HFF-Myc (cell line): ENCODE data around the gene RMC1.

Source experiments
- DNase-seq: peaks from one replicate; pipeline ENCODE4 v3.0.0-alpha.2; 2011; ENCODE audit warnings: low read depth; ENCODE audit errors: extremely low read depth
- H3K4me3 ChIP-seq: replicated peaks from 2 replicates; pipeline ENCODE4 v1.5.1; 2011; ENCODE audit warnings: low read depth, mild to moderate bottlenecking, control low read depth, low read length
- TF ChIP-seq, protein P1 (sequence below): IDR thresholded peaks from 2 replicates; pipeline ENCODE4 v1.5.1; 2012; ENCODE audit warnings: mild to moderate bottlenecking, low read depth, low read length, control low read depth; ENCODE audit errors: missing control alignments

RMC1 gene

DNA sequence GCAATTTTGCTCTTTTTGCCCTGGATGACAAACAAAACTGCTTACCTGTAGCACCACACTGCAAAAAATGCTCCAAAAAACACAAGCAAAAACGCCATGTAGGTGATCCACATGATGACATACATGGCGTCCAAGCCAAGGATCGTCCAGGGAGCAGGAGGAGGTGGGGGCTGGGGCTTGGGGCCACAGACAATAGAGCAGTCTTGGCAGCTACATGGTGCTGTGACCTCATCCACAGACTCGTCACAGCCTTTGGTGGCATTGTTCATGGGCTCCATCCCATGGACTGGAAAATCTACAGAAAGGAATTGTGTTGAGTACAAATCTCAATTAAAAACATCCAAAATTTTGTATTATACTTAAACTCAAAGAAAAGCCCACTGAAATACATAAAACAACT, 56.9 kb downstream of the RMC1 start:
- H3K4me3 ChIP-seq: no peak overlapping the region
- no peak for DNase-seq
- TF ChIP-seq, protein P1, sequence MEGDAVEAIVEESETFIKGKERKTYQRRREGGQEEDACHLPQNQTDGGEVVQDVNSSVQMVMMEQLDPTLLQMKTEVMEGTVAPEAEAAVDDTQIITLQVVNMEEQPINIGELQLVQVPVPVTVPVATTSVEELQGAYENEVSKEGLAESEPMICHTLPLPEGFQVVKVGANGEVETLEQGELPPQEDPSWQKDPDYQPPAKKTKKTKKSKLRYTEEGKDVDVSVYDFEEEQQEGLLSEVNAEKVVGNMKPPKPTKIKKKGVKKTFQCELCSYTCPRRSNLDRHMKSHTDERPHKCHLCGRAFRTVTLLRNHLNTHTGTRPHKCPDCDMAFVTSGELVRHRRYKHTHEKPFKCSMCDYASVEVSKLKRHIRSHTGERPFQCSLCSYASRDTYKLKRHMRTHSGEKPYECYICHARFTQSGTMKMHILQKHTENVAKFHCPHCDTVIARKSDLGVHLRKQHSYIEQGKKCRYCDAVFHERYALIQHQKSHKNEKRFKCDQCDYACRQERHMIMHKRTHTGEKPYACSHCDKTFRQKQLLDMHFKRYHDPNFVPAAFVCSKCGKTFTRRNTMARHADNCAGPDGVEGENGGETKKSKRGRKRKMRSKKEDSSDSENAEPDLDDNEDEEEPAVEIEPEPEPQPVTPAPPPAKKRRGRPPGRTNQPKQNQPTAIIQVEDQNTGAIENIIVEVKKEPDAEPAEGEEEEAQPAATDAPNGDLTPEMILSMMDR: no peak

DNA sequence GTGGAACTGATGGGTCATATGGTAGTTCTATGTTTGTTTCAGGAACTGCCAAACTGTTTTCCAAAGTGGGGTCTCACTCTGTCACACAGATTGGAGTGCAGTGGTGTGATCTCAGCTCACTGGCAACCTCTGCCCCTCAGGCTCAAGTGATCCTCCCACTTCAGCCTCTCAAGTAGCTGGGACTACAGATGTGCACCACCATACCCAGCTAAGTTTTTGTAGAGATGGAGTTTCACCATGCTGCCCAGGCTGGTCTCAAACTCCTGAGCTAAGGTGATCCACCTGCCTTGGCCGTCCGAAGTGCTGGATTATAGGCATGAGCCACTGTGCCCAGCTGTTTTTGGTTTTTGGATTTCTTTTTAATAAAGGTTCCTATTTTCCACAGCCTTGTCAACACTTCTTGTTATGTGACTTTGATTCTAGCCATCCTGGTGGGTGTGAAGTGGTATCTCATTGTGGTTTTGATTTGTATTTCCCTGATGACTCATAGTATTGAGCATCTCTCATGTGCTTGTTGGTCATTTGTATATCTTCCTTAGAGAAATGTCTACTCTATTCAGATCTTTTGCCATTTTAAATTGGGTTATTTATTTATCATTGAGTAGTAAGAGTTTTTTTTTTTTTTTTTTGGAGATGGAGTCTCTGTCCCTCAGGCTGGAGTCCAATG, 60.2 kb downstream of the RMC1 start:
- TF ChIP-seq, protein P1: no peak
- no peak for DNase-seq
- H3K4me3 ChIP-seq: no peak overlapping the region

DNA sequence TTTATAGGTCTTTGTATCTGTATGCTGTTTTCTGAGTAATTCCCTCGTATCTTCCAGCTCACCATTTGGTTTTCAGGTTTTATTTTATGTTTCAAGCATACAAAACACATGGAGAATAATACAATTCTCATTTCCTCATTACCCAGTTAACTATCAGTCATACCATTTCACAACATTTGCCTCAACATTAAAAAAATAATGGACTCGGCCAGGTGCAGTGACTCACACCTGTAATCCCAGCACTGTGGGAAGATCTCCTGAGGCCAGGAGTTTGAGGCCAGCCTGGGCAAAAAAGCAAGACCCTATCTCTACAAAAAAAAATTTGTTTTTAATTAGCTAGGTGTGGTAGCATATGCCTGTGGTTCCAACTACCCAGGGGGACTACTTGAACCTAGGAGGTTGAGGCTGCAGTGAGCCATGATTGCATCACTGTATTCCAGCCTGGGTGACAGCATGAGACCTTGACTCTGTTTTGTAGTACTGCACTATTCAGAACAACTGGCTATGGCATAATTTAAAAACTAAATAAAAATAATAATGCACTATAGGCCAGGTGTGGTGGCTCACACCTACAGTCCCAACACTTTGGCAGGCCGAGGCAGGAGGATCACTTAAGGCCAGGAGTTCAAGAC, 62.7 kb downstream of the RMC1 start:
- no peak overlapping the region for H3K4me3 ChIP-seq
- no peak for DNase-seq
- TF ChIP-seq, protein P1: no peak

- TF ChIP-seq, protein P1: no peak
- no peak for DNase-seq
Measured at GRCh38 chr18:23567671-23568070, 64.4 kb downstream of the RMC1 start.

DNA sequence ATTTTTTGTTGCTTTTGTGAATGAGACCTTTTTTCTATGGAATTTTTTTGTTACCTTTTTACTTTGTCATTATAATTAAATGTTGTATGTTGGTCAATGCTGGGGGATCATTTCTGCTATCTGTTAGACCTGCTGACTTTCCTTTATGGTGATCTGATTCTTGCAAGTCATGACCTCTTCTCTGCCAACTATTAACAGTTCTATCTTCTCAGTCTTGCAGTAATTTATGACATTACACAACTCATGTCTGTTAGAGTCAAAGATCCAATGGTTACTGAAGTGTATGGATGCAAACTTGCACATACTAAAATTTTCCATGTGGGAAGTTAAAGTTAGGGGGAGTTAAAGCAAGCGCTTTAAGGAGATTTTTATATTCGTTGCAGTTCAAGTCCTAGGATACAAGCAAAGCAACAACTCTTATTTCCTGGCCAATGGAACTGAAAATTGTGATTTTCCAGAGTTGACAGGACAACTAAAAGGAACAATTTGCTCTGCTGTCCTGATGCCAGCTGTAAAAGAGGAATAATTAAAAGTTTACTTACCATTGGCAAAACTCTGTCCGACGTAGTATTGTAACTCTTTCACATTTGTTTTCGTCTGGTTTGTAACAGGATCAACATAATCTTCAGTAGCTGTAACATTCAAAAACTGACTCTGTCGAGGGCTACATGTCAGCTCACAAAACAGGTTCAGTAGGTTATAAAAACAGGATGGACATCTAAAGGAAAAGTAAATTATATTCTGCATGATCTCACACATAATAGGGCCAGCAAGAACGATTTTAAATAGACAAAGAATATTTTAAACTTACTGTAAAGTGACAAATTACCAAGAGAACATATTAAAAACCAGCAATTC, 65.2 kb downstream of the RMC1 start:
- no peak for DNase-seq
- no peak overlapping the region for H3K4me3 ChIP-seq
- TF ChIP-seq, protein P1: no peak

More at GRCh38 chr18:23567671-23568070, 64.4 kb downstream of the RMC1 start:
- H3K4me3 ChIP-seq: no peak overlapping the region

DNA sequence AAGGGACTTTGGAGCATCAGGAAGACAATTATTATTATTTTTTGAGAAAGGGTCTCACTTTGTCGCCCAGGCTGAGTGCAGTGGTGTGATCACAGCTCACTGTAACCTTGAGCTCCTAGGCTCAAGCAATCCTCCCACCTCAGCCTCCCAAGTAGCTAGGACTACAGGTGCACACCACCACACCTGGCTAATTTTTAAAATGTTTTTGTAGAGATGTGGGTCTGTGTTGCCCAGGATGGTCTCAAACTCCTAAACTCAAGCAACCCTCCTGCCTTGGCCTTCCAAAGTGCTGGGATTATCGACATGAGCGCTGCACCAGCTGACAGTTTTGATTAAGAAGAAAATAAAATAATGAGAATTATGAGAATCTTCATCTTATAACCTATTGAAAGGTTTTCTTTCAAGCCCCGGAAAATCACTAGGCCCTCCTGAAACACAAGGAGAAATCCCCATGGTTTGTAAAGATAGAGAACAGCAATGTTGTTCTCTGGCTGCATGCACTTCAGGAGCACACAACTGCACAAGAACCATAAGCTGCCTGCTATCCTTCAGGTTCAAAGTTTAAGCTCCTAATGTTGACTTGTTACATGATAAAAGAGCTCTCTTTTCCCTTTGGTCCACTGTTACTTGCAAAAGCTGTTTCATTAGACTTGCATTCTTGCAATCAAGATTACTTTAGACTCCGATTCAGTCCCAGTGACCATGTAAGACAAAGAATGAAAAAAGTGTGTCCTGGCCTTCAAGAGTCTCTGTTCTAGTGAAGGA, 66.2 kb downstream of the RMC1 start:
- H3K4me3 ChIP-seq: no peak overlapping the region
- no peak for DNase-seq
- TF ChIP-seq, protein P1: no peak
